HG02840 (cell line): ENCODE measurements around the gene ACAP3.

Experiments
- ATAC-seq: cut with Tn5 transposase; IDR thresholded peaks from one replicate; pipeline ENCODE4 v1.9.1; 2021; ENCODE audit warnings: mild to moderate bottlenecking, moderate library complexity, moderate number of reproducible peaks; ENCODE audit not compliant: unreplicated experiment, low FRiP score

ACAP3 gene

GRCh38 chr1:1287288-1288110 is 20.2 kb downstream of the ACAP3 start:
- ATAC-seq: no peak

GRCh38 chr1:1286313-1287261 is 21.1 kb downstream of the ACAP3 start:
- no peak for ATAC-seq

- ATAC-seq: no peak
Measured at GRCh38 chr1:1285611-1286311, 22.0 kb downstream of the ACAP3 start.

GRCh38 chr1:1285102-1285571 is 22.6 kb downstream of the ACAP3 start:
- no peak for ATAC-seq

GRCh38 chr1:1284221-1285101 is 23.3 kb downstream of the ACAP3 start:
- ATAC-seq: no peak

- no peak for ATAC-seq
Measured at GRCh38 chr1:1283821-1284220, 23.9 kb downstream of the ACAP3 start.

GRCh38 chr1:1282998-1283397 is 24.7 kb downstream of the ACAP3 start:
- no peak for ATAC-seq

GRCh38 chr1:1281533-1282321 is 26.0 kb downstream of the ACAP3 start:
- ATAC-seq: no peak

GRCh38 chr1:1280782-1281481 is 26.8 kb downstream of the ACAP3 start:
- ATAC-seq: no peak

- no peak for ATAC-seq
Measured at GRCh38 chr1:1279028-1279427, 28.7 kb downstream of the ACAP3 start.

GRCh38 chr1:1278620-1279019 is 29.1 kb downstream of the ACAP3 start:
- no peak for ATAC-seq

- no peak for ATAC-seq
Measured at GRCh38 chr1:1275836-1276235, 31.9 kb downstream of the ACAP3 start.

- ATAC-seq: no peak
Measured at GRCh38 chr1:1274931-1275431, 32.7 kb downstream of the ACAP3 start.

- peak; percentile 27 for ATAC-seq
Measured at GRCh38 chr1:1274299-1274930, 33.3 kb downstream of the ACAP3 start.

GRCh38 chr1:1273512-1274298 is 34.0 kb downstream of the ACAP3 start, which contains the start of gene UBE2J2:
TSS of gene UBE2J2 (minus strand) at chr1:1273854. CDS start at chr1:1267992, 5,862 bp downstream.
- ATAC-seq: peak; percentile 76

GRCh38 chr1:1273209-1273511 is 34.6 kb downstream of the ACAP3 start:
- ATAC-seq: peak; percentile 13
